Gastrocnemius medialis (tissue), 4 donors: ENCODE measurements around the gene ILK. TPM values are rescaled to one million over a fixed set of nuclear protein-coding genes. Genes with fewer than 3 reads are reported as not detected.
A peak's percentile ranks its signal among the peaks of the same experiment; 100 is the strongest.

Experiments
- ATAC-seq, 2 donors: fragments of 150-250 bp; one replicate each; pipeline ENCODE4 v1.9.1; 2016
- DNase-seq, 2 donors: peaks; one replicate each; pipeline ENCODE4 v3.0.0-alpha.2; 2019
- H3K27ac ChIP-seq, 4 donors: fragments of 200-600 bp; sonication (generic); 1 replicate in 1 of 4; 2 replicates in 3 of 4; pipeline ENCODE4 v1.5.1; 2016 to 2018; ENCODE audit warnings: mild to moderate bottlenecking in 2 of 4, moderate library complexity in 1 of 4
- H3K27me3 ChIP-seq, 3 donors: fragments of 200-600 bp; sonication (generic) in 2 of 3; 1 replicate in 1 of 3; 2 replicates in 2 of 3; pipeline versions ENCODE4 v1.5.1 to v1.6.0; 2016 to 2019; ENCODE audit warnings: mild to moderate bottlenecking in 1 of 3, moderate library complexity in 1 of 3
- H3K36me3 ChIP-seq, 2 donors: fragments of 200-600 bp; sonication (generic) in 1 of 2; one replicate each; pipeline ENCODE4 v1.5.1; 2017 to 2018
- H3K4me1 ChIP-seq, 2 donors: fragments of 200-600 bp; sonication (generic) in 1 of 2; one replicate each; pipeline ENCODE4 v1.5.1; 2016 to 2017; ENCODE audit warnings: mild to moderate bottlenecking in 2 of 2
- H3K4me3 ChIP-seq, 4 donors: fragments of 200-600 bp; sonication (generic) in 3 of 4; 1 replicate in 1 of 4; 2 replicates in 3 of 4; pipeline ENCODE4 v1.5.1; 2016 to 2019; ENCODE audit warnings: mild to moderate bottlenecking in 2 of 4
- H3K9me3 ChIP-seq, 3 donors: fragments of 200-600 bp; sonication (generic) in 2 of 3; 1 replicate in 1 of 3; 2 replicates in 2 of 3; pipeline ENCODE4 v1.5.1; 2016 to 2019
- POLR2A ChIP-seq, 2 donors: fragments of 450-650 bp; IDR thresholded peaks; one replicate each; pipeline ENCODE4 v1.6.1; 2017; ENCODE audit warnings: antibody characterized with exemption in 2 of 2, mild to moderate bottlenecking in 2 of 2, moderate library complexity in 2 of 2
- in situ Hi-C, 4 donors: fragments of 200-750 bp; cut with MboI; loops; one replicate each; pipeline versions ENCODE4 v1.15.0 to v1.8.0; 2017; ENCODE audit warnings: low sequenced_read_pairs in 4 of 4
- intact Hi-C: fragments of 100-400 bp; cut with DNase I; formaldehyde crosslinking; loops from one replicate; pipeline ENCODE4 v1.15.1; 2023; ENCODE audit warnings: low total_unique reads
- total RNA-seq, 4 donors: library from RNA; depleted of rRNA; stranded (reverse); fragments of >200 nt; gene quantifications; one replicate each; pipeline versions ENCODE4 v1.1.0 to v1.2.3, GENCODE V29; 2016
- TF ChIP-seq, protein P1 (sequence below), 5 experiments: fragments of 450-650 bp in 3 of 5; fragments of 200-600 bp in 2 of 5; sonication (generic) in 2 of 5; IDR thresholded peaks in 4 of 5; conservative IDR thresholded peaks in 1 of 5; 1 replicate in 4 of 5; 2 replicates in 1 of 5; pipeline ENCODE4 v1.5.1; 2016 to 2019; ENCODE audit warnings: antibody characterized with exemption in 5 of 5, mild to moderate bottlenecking in 3 of 5, moderate library complexity in 3 of 5

ILK gene
- total RNA-seq, 4 donors from 2014 or later, result 48.3 to 113 (median 70.5) TPM

DNA sequence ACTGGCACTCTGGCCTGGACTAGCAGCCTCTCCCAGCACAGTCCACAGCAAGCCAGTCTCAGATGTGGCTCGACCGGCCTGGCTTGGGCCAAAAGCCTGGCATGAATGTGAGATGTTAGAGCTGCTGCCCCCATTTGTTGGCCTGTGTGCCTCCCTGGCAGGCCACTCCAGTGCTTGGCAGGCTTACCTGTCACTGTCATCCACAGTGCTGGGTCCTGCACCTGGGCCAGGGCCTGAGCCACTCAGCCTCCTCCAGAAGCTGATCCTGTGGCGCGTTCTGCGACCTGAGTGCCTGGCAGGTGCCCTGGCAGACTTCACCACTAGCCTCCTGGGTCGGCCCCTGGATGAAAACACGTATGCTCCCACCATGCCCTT is 36.2 kb upstream of the ILK start:
- no peak for DNase-seq
- peak overlapping the region; percentile 78 to 88 (median 86) for H3K27ac ChIP-seq
- TF ChIP-seq, protein P1, sequence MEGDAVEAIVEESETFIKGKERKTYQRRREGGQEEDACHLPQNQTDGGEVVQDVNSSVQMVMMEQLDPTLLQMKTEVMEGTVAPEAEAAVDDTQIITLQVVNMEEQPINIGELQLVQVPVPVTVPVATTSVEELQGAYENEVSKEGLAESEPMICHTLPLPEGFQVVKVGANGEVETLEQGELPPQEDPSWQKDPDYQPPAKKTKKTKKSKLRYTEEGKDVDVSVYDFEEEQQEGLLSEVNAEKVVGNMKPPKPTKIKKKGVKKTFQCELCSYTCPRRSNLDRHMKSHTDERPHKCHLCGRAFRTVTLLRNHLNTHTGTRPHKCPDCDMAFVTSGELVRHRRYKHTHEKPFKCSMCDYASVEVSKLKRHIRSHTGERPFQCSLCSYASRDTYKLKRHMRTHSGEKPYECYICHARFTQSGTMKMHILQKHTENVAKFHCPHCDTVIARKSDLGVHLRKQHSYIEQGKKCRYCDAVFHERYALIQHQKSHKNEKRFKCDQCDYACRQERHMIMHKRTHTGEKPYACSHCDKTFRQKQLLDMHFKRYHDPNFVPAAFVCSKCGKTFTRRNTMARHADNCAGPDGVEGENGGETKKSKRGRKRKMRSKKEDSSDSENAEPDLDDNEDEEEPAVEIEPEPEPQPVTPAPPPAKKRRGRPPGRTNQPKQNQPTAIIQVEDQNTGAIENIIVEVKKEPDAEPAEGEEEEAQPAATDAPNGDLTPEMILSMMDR (IDR thresholded peaks at IDR 0.05 in 4 of 5, conservative IDR thresholded peaks at IDR 0.05 in 1 of 5), result no peak
- peak in 1 of 2 donors; percentile 22 for TF ChIP-seq POLR2A (IDR thresholded peaks at IDR 0.05)
- peak in 1 of 2 donors; percentile 24 for ATAC-seq
- intact Hi-C loops, result loop anchor here (2.0 kb wide), 1 partner anchor 21 kb away; no protein-coding TSS in a partner anchor
- H3K27me3 ChIP-seq, result no peaks in the 10 kb centered on the region
- in situ Hi-C loops, result no loop called here
- peaks cover 0 to 4% of the 10 kb centered on the region in 2 donors for H3K36me3 ChIP-seq
- H3K4me1 ChIP-seq, result peaks cover 25 to 28% of the 10 kb centered on the region in 2 donors
- no peak overlapping the region for H3K4me3 ChIP-seq
- H3K9me3 ChIP-seq, result no peaks in the 10 kb centered on the region

- in situ Hi-C loops (no loop called here), intact Hi-C loops (no loop called here)
- peak in 1 of 2 donors; percentile 13 for ATAC-seq
- Histone ChIP-seq H3K27ac (peak overlapping the region; percentile 78 to 88 (median 86)), H3K27me3 (no peaks in the 10 kb centered on the region), H3K9me3 (no peaks in the 10 kb centered on the region), H3K4me1 (peaks cover 25 to 28% of the 10 kb centered on the region in 2 donors), H3K36me3 (peaks cover 0 to 5% of the 10 kb centered on the region in 2 donors), H3K4me3 (no peak overlapping the region)
- DNase-seq, result peak in 1 of 2 donors; percentile 66
- TF ChIP-seq, protein P1 (IDR thresholded peaks at IDR 0.05 in 4 of 5, conservative IDR thresholded peaks at IDR 0.05 in 1 of 5), result no peak
- no peak for TF ChIP-seq POLR2A (IDR thresholded peaks at IDR 0.05)
Measured at GRCh38 chr11:6568191-6568918, 35.2 kb upstream of the ILK start.

DNA sequence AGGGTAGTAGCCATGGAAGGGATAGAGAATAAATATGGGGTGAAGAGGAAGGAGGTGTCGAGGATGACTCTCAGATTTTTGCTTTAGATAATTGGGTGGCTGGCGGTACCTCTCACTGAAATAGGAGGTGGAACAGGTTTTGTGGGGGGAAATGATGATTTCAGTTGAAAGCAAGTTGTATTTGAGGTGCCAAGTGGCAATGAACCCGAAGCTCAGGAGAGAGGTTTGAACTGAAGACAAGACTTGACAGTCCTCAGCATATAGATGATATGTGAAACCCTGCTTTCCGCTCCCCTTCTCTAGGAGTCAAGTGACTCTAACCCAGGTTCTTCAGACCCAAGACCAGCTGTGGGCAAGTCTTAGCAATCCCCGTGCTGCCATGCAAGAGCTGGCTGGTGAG is 33.9 kb upstream of the ILK start:
- in situ Hi-C loops (no loop called here), intact Hi-C loops (no loop called here)
- Histone ChIP-seq H3K9me3 (no peaks in the 10 kb centered on the region), H3K4me3 (no peak overlapping the region), H3K4me1 (peaks cover 25 to 28% of the 10 kb centered on the region in 2 donors), H3K27ac (peak overlapping the region in 2 of 4 donors; percentile 80 to 86), H3K36me3 (peaks cover 0 to 4% of the 10 kb centered on the region in 2 donors), H3K27me3 (no peaks in the 10 kb centered on the region)
- ATAC-seq, result no peak
- no peak for TF ChIP-seq POLR2A (IDR thresholded peaks at IDR 0.05)
- TF ChIP-seq, protein P1 (IDR thresholded peaks at IDR 0.05 in 4 of 5, conservative IDR thresholded peaks at IDR 0.05 in 1 of 5), result no peak
- DNase-seq, result no peak

- in situ Hi-C loops (no loop called here), intact Hi-C loops (loop anchor here (1.0 kb wide), 1 partner anchor 31 kb away; no protein-coding TSS in a partner anchor)
- DNase-seq, result peak in 1 of 2 donors; percentile 89
- H3K4me3 ChIP-seq, result peak overlapping the region in 2 of 4 donors; percentile 8 to 35
- TF ChIP-seq POLR2A (IDR thresholded peaks at IDR 0.05), result peak; percentile 53 to 71
- TF ChIP-seq, protein P1 (IDR thresholded peaks at IDR 0.05 in 4 of 5, conservative IDR thresholded peaks at IDR 0.05 in 1 of 5), result peak in 2 of 5 experiments; percentile 36 to 37
- H3K9me3 ChIP-seq, result no peaks in the 10 kb centered on the region
- ATAC-seq, result peak in 1 of 2 donors; percentile 69
- H3K27me3 ChIP-seq, result no peaks in the 10 kb centered on the region
- peaks cover 0 to 3% of the 10 kb centered on the region in 2 donors for H3K36me3 ChIP-seq
- peaks cover 25 to 28% of the 10 kb centered on the region in 2 donors for H3K4me1 ChIP-seq
- peak overlapping the region in 3 of 4 donors; percentile 74 to 86 (median 80) for H3K27ac ChIP-seq
Measured at GRCh38 chr11:6570691-6571427, 32.7 kb upstream of the ILK start.
